GM12875 (cell line): ENCODE data around the gene LMNTD2.

Experiments
- H3K4me3 ChIP-seq: one replicate; pipeline ENCODE4 v1.5.1; 2011; ENCODE audit warnings: low read depth, low read length, control low read depth
- CTCF ChIP-seq: IDR thresholded peaks from 2 replicates; pipeline ENCODE4 v1.5.1; 2011; ENCODE audit warnings: low read depth, mild to moderate bottlenecking, control low read depth, inconsistent platforms, low read length, moderate library complexity, borderline replicate concordance; ENCODE audit not compliant: insufficient read depth

Gene LMNTD2

GRCh38 chr11:573146-573759 lies 12.7 kb upstream of the LMNTD2 start:
- H3K4me3 ChIP-seq, result no peak overlapping the region
- no peak for TF ChIP-seq CTCF

GRCh38 chr11:571802-572185 lies 11.3 kb upstream of the LMNTD2 start:
- no peak for TF ChIP-seq CTCF
- H3K4me3 ChIP-seq, result no peak overlapping the region

GRCh38 chr11:569158-569885 lies 8.8 kb upstream of the LMNTD2 start:
- peak overlapping the region; percentile 69 for H3K4me3 ChIP-seq

GRCh38 chr11:568306-569157 lies 8.0 kb upstream of the LMNTD2 start:
- H3K4me3 ChIP-seq, result peak overlapping the region; percentile 69
- TF ChIP-seq CTCF, result no peak

More at GRCh38 chr11:569158-569885, 8.8 kb upstream of the LMNTD2 start:
- no peak for TF ChIP-seq CTCF

- no peak for TF ChIP-seq CTCF
Measured at GRCh38 chr11:567629-568292, 7.2 kb upstream of the LMNTD2 start.

GRCh38 chr11:567011-567628 lies 6.6 kb upstream of the LMNTD2 start:
- TF ChIP-seq CTCF, result no peak
- peak overlapping the region; percentile 69 for H3K4me3 ChIP-seq

More at GRCh38 chr11:567629-568292, 7.2 kb upstream of the LMNTD2 start:
- H3K4me3 ChIP-seq, result peak overlapping the region; percentile 69
